RWPE2 (cell line): ENCODE measurements around the gene KIF6.

ENCODE experiments used
- ATAC-seq: fragments of 200-7000 bp; cut with Tn5 transposase; 3 replicates; pipeline ENCODE4 v1.9.1; 2021; ENCODE audit warnings: low read depth
- DNase-seq: peaks from one replicate; pipeline ENCODE4 v3.0.0-alpha.2; 2020; ENCODE audit warnings: low spot score
- H3K27ac ChIP-seq: fragments of 450-650 bp; 2 replicates; pipeline ENCODE4 v1.5.1; 2017; ENCODE audit warnings: mild to moderate bottlenecking; ENCODE audit not compliant: poor library complexity, severe bottlenecking
- H3K27me3 ChIP-seq: fragments of 250-450 bp; sonication (Bioruptor Pico); 2 replicates; pipeline ENCODE4 v1.5.1; 2021; ENCODE audit warnings: mild to moderate bottlenecking, moderate library complexity; ENCODE audit not compliant: insufficient read depth, poor library complexity, severe bottlenecking
- H3K36me3 ChIP-seq: fragments of 250-450 bp; sonication (Bioruptor Pico); 2 replicates; pipeline ENCODE4 v1.5.1; 2020; ENCODE audit warnings: low read depth, mild to moderate bottlenecking, moderate library complexity
- H3K4me1 ChIP-seq: fragments of 250-450 bp; sonication (Bioruptor Pico); 2 replicates; pipeline ENCODE4 v1.5.1; 2021; ENCODE audit warnings: mild to moderate bottlenecking, moderate library complexity; ENCODE audit not compliant: insufficient read depth, poor library complexity, severe bottlenecking
- H3K4me3 ChIP-seq: fragments of 250-450 bp; sonication (Bioruptor Pico); 2 replicates; pipeline ENCODE4 v1.5.1; 2021; ENCODE audit warnings: mild to moderate bottlenecking, moderate library complexity; ENCODE audit not compliant: severe bottlenecking
- H3K9me3 ChIP-seq: fragments of 250-450 bp; sonication (Bioruptor Pico); 2 replicates; pipeline ENCODE4 v1.5.1; 2021; ENCODE audit warnings: mild to moderate bottlenecking, moderate library complexity; ENCODE audit not compliant: severe bottlenecking
- CTCF ChIP-seq: fragments of 450-650 bp; IDR thresholded peaks from one replicate; pipeline ENCODE4 v1.5.1; 2017; ENCODE audit warnings: mild to moderate bottlenecking, moderate library complexity; ENCODE audit not compliant: poor library complexity, severe bottlenecking

The KIF6 gene

GRCh38 chr6:39576556-39577303, 148.5 kb downstream of the KIF6 start:
- Histone ChIP-seq H3K4me1 (no peaks in the 10 kb centered on the region), H3K27ac (no peak overlapping the region)
- no peak for ATAC-seq

GRCh38 chr6:39574991-39575390, 150.2 kb downstream of the KIF6 start:
- H3K4me1 ChIP-seq = no peaks in the 10 kb centered on the region
- no peaks in the 10 kb centered on the region for H3K9me3 ChIP-seq
- no peak for TF ChIP-seq CTCF
- ATAC-seq (no peak), DNase-seq (no peak)
- H3K36me3 ChIP-seq = no peaks in the 10 kb centered on the region
- H3K27ac ChIP-seq = no peak overlapping the region
- H3K27me3 ChIP-seq = no peaks in the 10 kb centered on the region
- H3K4me3 ChIP-seq = no peak overlapping the region

More at GRCh38 chr6:39576556-39577303, 148.5 kb downstream of the KIF6 start:
- Histone ChIP-seq H3K9me3 (no peaks in the 10 kb centered on the region), H3K27me3 (no peaks in the 10 kb centered on the region), H3K36me3 (no peaks in the 10 kb centered on the region), H3K4me3 (no peak overlapping the region)
- DNase-seq = no peak
- no peak for TF ChIP-seq CTCF

GRCh38 chr6:39573541-39573940, 151.7 kb downstream of the KIF6 start:
- Histone ChIP-seq H3K27ac (no peak overlapping the region), H3K4me1 (no peaks in the 10 kb centered on the region), H3K4me3 (no peak overlapping the region), H3K27me3 (no peaks in the 10 kb centered on the region), H3K36me3 (no peaks in the 10 kb centered on the region), H3K9me3 (no peaks in the 10 kb centered on the region)
- TF ChIP-seq CTCF = no peak
- ATAC-seq (no peak), DNase-seq (no peak)

GRCh38 chr6:39572661-39573340, 152.4 kb downstream of the KIF6 start:
- H3K4me1 ChIP-seq = no peaks in the 10 kb centered on the region
- no peak for DNase-seq
- ATAC-seq = no peak

More at GRCh38 chr6:39572661-39573340, 152.4 kb downstream of the KIF6 start:
- no peak for TF ChIP-seq CTCF
- Histone ChIP-seq H3K27ac (no peak overlapping the region), H3K4me3 (no peak overlapping the region), H3K36me3 (no peaks in the 10 kb centered on the region), H3K9me3 (no peaks in the 10 kb centered on the region), H3K27me3 (no peaks in the 10 kb centered on the region)
